ENCODE data around the gene SLC45A1.

DNA sequence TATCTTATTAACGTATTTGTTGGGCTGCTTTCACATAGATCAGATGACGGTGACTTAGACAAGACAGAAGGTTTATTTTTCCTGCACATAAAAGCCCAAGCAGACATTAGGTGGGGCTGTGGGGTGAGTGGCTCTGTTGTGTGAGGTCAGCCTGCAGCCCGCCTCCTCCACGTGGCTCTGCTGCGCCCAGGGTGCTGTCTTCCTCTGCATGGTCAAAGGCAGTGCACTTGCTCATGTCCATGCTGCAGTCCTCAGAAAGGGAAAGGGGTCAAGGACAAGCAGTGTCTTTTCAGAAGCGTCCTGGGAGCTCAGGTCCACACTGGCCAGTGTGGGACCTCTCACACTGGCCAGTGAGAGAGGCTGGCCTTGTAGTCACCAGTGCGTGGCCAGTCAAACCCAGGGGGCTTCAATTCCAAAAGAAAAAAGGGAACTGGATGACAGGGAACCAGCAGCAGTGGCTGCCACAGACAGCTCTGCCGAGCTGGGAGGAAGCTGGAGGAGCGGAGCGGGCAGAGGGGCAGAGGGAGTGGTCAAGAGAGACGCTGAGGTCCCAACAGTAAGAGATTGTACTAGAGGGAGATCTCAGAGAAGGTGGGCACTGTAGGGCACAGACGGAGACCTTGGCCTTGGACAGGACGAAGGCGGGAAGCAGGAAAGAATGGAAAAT, 35.9 kb upstream of the SLC45A1 start:
- TF ChIP-seq, protein P1, sequence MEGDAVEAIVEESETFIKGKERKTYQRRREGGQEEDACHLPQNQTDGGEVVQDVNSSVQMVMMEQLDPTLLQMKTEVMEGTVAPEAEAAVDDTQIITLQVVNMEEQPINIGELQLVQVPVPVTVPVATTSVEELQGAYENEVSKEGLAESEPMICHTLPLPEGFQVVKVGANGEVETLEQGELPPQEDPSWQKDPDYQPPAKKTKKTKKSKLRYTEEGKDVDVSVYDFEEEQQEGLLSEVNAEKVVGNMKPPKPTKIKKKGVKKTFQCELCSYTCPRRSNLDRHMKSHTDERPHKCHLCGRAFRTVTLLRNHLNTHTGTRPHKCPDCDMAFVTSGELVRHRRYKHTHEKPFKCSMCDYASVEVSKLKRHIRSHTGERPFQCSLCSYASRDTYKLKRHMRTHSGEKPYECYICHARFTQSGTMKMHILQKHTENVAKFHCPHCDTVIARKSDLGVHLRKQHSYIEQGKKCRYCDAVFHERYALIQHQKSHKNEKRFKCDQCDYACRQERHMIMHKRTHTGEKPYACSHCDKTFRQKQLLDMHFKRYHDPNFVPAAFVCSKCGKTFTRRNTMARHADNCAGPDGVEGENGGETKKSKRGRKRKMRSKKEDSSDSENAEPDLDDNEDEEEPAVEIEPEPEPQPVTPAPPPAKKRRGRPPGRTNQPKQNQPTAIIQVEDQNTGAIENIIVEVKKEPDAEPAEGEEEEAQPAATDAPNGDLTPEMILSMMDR (IDR thresholded peaks at IDR 0.05; ENCODE audit: low read depth, low read length) = peak; percentile 26
- TF ChIP-seq EZH2phosphoT487 (IDR thresholded peaks at IDR 0.05; ENCODE audit: low read depth) = no peak
